GM18502 (cell line): Measurements from ENCODE around the gene CSMD2.

Experiments used
- ATAC-seq: cut with Tn5 transposase; IDR thresholded peaks from one replicate; pipeline ENCODE4 v1.9.1; 2021; ENCODE audit warnings: mild to moderate bottlenecking; ENCODE audit not compliant: unreplicated experiment, poor library complexity

The CSMD2 gene

GRCh38 chr1:33599516-33600115 is 565.4 kb downstream of the CSMD2 start:
- no peak for ATAC-seq

GRCh38 chr1:33588726-33589125 is 576.3 kb downstream of the CSMD2 start:
- no peak for ATAC-seq

DNA sequence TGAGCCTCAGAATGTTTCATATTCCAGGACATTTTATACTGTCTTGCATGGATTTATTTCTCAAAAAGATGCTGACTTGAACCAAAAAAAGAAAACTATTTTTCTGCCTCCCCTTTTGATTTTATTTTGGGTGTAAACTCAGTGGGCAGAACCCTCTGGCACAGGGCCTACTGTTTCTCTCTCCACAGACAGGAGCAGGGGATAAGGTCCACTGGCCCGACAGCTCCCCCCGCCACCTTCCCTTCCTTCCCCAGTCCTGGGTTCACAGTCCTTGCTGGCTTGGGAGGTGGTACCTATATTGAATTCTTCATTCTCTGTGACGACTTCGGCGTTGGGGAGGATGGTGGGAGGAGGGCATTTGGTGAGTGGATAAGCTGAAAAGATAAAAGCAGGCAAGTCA is 578.2 kb downstream of the CSMD2 start:
- no peak for ATAC-seq

DNA sequence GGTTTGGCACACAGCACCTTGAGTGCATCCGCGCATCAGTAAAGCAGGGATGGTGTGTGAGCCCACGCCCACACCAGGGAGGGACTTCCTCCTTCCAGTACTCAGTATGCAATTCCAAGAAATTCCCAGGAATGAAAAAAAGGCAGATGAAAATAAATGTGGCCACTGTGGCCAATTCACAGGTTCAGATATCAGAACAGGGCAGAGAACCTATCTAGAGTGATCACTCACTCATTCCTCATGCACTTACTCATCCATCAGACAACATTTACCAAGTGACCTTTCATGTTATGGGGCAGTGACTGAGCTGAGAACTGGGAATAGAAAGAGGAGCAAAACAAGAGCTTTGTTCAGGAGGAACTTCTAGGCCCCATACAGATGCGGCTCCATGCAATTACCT is 578.9 kb downstream of the CSMD2 start:
- no peak for ATAC-seq

GRCh38 chr1:33583567-33583966 is 581.5 kb downstream of the CSMD2 start:
- no peak for ATAC-seq

GRCh38 chr1:33578557-33579448 is 586.2 kb downstream of the CSMD2 start:
- ATAC-seq = no peak

- ATAC-seq = no peak
Measured at GRCh38 chr1:33577663-33578062, 587.4 kb downstream of the CSMD2 start.

DNA sequence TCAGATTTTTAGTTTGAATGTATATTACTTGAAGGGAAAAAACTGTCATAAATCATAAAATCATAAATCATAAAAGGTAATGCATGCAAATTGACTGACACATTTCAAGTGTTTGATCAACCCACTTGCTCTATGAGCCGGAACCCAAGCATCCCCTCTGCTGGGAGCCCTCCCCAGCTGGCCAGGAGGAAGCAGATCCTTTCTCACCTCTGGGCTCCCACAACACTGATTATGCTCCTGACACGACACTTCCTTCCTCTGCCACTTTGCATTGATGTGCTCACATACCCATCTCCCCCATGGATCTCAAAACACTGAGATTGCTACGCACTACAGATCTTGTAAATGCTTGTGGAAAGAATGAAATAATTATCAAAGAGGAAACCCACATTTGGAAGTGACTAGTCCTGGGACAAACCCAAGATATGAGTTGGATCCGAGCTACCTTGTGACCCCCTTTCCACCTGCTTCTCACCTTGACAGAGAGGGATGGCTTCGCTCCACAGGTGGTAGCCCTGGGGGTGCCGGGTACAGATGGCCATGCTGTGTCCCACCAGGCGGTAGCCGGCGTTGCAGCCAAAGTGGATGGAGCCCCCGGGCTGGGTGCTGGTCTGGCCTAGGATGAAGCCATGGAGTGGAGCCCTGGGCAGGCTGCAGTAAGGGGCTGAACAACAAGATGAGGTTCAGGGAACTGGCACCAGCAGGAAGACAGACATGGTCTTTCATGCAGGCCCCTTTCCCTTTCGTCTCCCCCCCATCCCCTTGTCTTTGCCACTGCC is 588.0 kb downstream of the CSMD2 start:
- no peak for ATAC-seq

DNA sequence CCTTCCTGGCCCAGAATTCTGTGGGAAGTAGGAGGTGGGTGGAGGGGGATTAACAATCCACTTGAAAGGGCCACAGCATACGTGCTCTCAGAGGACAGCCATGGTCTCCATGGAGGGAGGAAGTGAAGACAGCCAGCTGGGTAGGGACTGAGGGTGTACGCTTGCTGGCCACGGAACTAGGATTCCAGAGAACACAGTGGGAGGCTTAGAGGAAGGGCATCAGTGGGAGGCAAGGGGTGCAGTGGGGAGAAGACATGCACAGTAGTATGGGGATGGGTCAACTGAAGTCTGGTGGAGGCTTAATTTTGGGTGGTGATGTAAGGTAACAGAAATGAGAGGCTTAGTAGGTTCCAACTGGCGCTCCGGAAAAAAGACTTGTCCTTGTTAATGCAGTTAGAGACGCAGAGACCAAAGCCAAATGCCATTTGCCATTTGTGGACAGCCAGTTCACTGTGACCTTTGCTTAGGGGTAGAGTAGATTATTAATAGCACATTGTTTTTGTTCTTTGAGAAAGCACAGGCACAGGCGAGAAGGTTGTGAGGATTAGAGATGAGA is 589.6 kb downstream of the CSMD2 start:
- no peak for ATAC-seq

DNA sequence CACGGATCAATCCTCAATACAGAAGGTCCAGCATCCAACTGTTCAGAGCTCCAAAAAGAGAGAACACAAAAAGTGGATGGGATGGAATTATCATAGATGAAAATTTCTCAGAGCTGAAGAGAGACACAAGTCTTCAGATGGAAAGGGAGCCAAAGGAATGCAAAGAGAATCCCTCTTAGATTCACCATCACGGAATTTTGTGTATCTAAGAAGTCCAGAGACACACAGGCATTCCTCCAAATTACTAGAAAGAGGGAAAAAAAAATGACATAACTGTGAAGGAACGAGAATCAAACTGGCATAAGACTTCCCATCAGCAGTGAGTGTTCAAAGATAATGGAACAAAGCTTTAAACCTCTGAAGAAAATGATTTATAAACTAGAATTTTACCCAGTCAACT is 591.4 kb downstream of the CSMD2 start:
- no peak for ATAC-seq

DNA sequence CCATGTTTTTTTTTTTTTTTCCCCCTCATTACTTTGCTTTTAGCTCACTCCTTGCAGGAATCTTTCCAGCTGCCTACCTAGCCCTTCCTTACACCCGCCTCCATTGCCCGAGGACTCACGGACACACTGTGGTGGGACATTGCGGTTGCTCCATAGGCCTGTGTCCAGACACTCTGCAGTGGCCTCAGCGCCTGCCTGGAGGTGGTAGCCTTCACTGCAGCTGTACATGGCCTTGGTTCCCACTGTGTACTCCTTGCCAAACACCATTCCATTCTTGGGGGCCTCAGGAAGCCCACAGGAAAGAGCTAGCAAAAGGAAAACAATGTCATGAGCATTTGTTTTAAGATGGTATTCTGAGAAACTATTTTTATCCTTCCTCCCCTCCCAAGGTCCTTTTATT is 592.6 kb downstream of the CSMD2 start:
- no peak for ATAC-seq

DNA sequence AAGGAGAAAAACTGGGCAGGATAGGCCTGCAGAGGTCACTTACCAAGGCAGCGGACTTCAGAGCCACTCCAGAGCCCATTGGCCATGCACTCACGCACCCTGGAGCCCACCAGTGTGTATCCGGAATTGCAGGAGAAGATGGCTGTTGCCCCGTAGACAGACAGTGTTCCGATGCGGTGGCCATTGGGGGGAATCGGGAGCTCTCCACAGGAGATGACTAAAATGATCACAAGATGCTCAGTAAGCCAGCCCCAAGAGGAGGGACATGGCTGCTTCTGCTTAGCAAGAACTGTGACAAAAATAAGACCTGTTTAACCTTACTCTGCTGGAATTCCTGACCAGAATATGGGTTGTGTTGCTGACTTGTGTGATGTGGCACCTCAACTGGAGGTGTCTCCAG is 595.7 kb downstream of the CSMD2 start:
- no peak for ATAC-seq

DNA sequence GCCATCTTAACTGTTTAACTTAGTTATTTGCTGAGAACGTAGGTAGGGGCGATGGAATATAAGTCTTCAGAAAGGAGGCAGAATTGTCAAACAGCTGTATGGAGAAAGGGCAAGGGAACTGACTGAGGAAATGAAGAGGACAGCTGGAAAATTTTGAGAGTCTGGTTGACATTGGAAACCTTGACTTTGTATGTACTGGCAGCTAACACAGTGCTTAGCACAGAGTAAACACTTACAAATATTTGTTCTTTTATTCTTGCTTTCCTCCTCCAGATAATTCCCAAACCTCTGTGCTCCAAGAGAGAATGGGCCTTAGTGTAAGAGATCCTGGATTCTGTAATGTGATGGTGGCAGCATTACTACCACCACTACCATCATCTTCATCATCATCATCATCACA is 601.3 kb downstream of the CSMD2 start:
- ATAC-seq = no peak

DNA sequence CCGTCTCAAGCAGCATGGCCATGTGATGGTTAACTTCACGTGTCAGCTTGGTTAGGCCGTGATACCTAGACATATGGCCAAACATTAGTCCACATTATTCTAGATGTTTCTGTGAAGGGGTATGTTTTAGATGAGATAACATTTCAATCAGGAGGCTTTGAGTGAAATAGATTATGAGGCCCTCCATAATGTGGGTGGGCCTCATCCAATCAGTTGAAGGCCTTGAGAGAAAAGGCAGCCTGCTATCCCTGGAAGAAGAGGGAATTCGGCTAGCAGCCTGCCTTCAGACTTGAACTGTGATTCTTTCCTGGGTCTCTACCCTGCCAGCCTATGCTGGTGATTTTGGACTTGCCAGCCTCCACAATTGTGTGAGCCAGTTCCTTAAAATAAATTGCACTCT is 602.5 kb downstream of the CSMD2 start:
- no peak for ATAC-seq

DNA sequence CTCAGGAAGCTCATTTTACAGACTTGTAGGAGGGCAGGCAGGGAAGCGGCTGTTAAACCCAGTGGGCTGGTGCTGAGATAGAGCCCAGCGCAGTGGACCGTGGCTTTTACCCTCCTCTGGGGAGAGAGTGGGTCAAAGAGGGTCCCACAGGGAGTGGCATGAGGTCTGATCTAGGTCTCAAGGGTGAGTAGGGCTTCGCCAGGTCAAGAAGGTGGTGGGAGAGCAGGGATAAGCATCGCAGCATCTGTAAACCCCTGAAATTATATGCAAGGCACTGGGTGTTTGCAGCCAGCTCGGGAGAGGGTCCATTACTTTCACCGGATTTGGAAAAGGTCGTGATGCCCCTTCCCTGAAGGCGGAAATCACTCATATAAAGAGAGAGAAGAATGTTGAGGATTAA is 603.5 kb downstream of the CSMD2 start:
- no peak for ATAC-seq

GRCh38 chr1:33560680-33561079 is 604.4 kb downstream of the CSMD2 start:
- no peak for ATAC-seq

- ATAC-seq = no peak
Measured at GRCh38 chr1:33548721-33549120, 616.3 kb downstream of the CSMD2 start.

DNA sequence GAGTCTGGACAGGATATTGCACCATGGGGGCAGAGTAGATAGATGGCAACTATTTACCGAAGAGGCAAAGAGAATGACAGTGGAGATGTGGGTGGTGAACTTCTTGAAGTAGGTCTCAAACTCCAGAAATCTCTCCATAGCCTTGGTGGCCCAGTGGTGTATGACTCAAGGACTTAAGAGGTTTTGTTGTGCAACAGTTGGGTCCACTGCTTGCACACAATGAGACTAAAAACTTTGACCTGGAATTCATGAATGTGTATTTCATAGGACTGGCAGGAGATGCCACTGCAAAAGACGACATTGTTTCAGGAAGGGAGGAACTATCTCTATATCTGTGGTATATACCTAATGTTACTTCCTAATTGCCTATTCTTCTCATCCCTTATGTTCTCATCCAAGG is 616.7 kb downstream of the CSMD2 start:
- no peak for ATAC-seq

DNA sequence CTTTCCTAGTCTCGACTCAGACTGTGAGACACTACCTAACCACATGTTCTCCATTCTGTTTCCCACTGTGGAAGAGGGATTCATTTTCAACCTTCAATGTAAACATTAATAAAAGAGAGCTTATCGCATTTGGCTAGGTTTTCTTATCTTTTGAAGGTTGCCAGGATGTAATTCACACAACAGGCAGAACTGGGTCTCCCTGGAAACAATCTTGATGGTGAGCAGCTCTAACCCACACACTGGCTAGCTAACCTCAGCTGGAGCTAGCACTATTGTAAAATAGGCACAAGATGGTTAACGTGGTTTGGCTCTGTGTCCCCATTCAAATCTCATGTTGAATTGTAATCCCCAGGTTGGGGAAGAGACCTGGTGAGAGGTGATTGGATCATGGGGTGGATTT is 617.5 kb downstream of the CSMD2 start:
- ATAC-seq = no peak

DNA sequence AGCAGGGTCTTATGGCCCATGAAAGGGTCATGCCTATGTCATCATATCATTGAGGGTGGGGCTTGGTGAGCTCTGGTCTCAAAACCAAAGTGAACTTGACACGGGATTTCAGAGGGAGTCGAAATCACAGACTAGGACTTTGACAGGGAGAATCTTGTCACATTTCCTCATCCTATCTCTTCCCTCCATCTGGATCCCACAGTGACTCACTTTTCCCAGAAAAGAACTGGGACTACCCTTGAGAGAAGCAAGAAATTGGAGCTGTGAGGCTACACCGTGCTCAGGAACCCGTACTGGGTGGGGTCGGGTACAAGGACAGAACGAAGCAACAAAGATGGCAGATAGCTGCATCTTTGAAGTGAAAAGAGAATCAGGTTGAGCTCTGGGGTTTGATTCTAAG is 623.1 kb downstream of the CSMD2 start:
- no peak for ATAC-seq

DNA sequence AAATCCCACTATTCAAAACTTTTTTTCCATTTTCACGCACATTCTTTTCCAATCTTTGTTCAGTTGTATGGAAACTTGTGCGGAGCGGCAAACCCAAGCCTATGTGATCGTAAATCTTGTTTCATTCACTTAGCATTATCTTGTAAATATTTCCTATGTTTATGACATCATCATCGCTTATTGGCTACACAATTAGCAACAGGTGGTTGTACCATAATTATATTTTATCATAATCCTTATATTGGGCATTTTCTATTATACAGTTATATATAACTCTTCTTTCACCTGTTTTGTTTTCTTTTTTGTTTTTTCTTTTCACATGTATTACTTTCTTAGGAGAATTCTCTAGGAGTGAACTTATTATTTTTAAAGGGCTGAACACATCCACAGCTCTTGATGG is 627.1 kb downstream of the CSMD2 start:
- no peak for ATAC-seq
